Measurements from ENCODE around the gene PRKAG2.
"Not testable (repeated sequence)": the region's sequence is repeated elsewhere in the genome, so short reads cannot be mapped to it uniquely, and the experiment has no call there.

PRKAG2 gene

GRCh38 chr7:151542606-151543130 lies 334.2 kb downstream of the PRKAG2 start:
- no peak for FAIRE-seq
- DNase-seq (ENCODE audit: insufficient read length, low spot score), result no peak

- DNase-seq (ENCODE audit: insufficient read length, low spot score) (no peak), FAIRE-seq (no peak)
Measured at GRCh38 chr7:151541709-151542499, 335.0 kb downstream of the PRKAG2 start.

DNA sequence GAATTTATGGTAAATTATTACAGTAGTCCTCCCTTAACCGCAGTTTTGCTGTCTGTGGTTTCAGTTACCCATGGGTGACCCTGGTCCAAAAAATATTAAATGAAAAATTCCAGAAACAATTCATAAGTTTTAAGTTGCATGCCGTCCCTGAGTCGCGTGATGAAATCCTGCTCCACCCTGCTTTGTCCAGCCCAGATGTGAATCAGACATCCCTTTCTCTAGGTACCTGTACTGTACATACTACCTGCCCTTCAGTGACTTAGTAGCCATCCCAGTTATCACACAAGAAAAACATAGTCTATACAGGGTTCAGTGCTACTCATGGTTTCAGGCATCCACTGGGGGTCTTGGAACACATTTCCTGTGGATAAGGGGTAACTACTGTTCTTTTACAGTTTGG lies 336.8 kb downstream of the PRKAG2 start:
- FAIRE-seq (no peak), DNase-seq (ENCODE audit: insufficient read length, low spot score) (no peak)

- FAIRE-seq (no peak), DNase-seq (ENCODE audit: insufficient read length, low spot score) (no peak)
Measured at GRCh38 chr7:151539088-151539671, 337.7 kb downstream of the PRKAG2 start.

GRCh38 chr7:151537818-151538561 lies 338.9 kb downstream of the PRKAG2 start:
- DNase-seq (ENCODE audit: insufficient read length, low spot score) (no peak), FAIRE-seq (no peak)

DNA sequence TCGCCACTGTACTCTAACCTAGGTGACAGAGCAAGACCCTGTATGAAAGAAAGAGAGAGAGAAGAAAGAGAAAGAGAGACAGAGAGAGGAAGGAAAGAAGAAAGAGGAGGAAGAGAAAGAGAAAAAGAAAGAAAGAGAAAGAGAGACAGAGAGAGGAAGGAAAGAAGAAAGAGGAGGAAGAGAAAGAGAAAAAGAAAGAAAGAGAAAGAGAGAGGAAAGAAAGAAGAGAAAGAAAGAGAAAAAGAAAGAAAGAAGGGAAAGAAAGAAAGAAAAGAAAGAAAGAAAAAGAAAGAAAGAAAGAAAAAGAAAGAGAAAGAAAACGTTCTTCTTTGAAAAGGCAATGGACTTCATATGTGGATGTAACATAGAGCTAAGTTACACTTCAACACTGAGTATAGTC lies 340.7 kb downstream of the PRKAG2 start:
- not testable (repeated sequence) for DNase-seq (ENCODE audit: insufficient read length, low spot score); FAIRE-seq

GRCh38 chr7:151529842-151530241 lies 347.1 kb downstream of the PRKAG2 start:
- FAIRE-seq (no peak), DNase-seq (ENCODE audit: insufficient read length, low spot score) (no peak)

GRCh38 chr7:151524845-151525244 lies 352.1 kb downstream of the PRKAG2 start:
- DNase-seq (ENCODE audit: insufficient read length, low spot score), result no peak
- no peak for FAIRE-seq

DNA sequence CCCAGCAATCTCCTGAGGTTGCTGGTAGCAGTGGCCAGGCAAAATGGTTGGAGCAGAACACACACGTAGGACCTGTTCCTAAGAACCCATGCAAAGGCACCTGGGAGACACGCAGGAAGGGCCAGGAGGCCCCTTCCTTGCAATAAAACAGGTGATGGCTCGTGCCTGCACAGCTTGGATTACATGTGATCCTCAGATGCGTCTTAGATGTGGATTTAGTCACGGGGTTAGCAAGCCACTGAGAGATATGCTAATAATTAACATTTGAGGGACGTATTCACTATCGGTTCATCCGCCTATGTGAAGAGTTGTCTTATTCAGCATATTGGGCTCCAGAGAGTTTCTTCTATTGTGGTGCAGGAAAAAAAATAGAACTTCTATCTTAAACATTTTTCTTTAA lies 352.6 kb downstream of the PRKAG2 start:
- FAIRE-seq (no peak), DNase-seq (ENCODE audit: insufficient read length, low spot score) (no peak)

- no peak for DNase-seq (ENCODE audit: insufficient read length, low spot score)
- no peak for FAIRE-seq
Measured at GRCh38 chr7:151520419-151521261, 356.3 kb downstream of the PRKAG2 start.

- FAIRE-seq, result peak; percentile 94
- peak; percentile 89 for DNase-seq (ENCODE audit: insufficient read length, low spot score)
Measured at GRCh38 chr7:151519765-151520418, 357.0 kb downstream of the PRKAG2 start, which contains the start of gene RHEB. Gene RHEB (minus strand): TSS chr7:151519895. CDS start chr7:151519511, 384 bp downstream.

DNA sequence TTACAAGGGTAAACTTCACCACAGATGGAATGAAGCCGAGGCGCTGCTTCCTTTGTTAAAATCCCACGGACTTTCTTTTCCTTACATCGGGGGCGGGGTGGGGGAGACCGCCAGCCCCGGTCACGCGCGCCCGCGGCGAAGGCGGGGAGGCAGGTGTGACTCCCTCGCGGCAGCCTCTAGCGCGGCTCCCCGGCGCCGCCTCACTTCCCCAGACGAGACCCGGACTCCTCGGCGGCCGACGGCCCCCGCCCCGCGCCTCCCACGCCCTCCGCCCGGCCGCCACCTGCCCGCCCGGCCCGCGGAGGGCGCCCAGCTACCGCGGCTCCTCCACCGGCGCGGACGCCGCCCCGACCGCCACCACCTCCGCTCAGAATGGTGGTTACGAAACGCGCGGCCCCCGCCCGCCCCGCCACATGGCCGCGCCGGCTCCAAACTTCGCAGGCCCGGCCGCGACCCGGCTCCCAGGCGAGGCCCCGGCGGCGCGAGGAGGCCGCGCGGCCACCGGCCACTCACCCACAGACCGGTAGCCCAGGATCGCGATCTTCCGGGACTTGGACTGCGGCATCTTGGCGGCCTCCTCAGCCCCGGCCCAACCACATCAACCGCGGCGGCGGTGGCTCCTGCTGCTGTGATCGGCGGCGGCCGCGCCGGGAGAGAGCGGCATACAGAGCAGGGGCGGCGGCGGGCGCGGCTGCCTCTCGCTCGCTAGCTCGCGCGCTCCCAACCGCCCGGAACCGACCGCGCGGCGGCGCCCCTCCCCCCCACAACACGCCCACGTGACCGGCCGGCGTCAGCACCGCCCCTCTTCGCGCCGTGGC lies 357.8 kb downstream of the PRKAG2 start:
- DNase-seq (ENCODE audit: insufficient read length, low spot score); FAIRE-seq: not testable (repeated sequence)

DNA sequence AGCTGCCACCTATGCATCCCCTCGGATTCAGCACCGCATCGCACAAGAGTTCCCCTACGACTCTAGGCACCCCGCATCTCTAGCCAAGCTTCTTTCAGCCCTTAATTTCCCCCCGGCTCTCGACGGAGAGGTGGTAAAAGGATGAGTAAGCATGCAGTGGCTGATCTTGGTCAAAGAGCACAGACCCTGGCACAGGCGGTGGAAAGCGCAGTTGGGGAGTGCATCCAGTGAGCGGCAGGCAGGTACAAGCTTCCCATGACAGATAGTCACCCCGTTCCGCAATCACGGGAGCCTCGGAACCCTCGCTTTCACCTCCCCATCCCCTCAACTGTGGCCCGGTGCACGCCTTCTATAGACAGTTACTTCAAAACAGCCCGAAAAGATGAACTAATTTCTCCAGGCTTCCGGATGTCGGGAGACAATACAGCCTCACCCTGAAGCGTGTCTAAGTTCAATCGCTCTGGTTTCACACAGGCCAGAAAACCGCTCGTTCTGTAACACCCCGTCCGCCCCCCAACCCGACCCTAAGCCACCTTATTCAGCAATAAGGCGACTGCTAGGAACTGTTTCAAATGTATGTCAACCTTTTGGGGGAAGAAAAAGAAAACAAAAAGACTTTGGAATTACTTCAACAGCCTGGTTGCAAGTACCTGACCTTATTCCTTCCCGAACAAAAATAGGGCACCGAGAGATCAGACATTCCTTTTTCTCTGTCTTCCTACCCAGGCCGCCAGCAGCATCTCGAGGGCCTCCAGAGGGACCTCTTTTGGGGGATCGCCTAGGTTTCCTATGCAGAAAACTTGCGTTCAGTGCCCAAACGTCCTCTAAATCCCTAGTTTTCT lies 358.6 kb downstream of the PRKAG2 start:
- FAIRE-seq, result peak; percentile 61

DNA sequence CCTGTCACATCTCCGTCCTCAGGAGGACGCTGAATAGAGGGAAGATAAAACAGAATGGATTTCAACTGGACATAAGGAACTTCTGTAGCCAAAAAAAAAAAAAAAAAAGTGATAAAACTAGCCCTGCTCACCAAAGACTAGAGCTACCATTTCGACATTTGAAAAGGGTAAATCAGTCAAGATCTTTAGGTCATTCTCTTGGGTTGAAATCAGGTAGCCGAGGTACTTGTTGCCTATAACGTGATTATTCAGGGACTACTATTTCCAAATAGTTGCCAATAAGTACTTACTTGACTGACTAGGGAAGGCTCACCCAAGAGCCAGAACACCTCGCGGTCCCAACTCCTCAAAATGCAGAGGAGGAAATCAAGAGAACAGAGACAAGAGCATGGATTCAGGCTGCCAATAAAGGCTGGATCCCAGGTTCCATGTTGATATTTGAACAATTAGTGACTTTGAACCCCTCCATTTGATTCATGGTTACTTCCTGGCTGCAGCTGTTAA lies 359.3 kb downstream of the PRKAG2 start:
- DNase-seq (ENCODE audit: insufficient read length, low spot score) (no peak), FAIRE-seq (no peak)

More for the DNA sequence above, 358.6 kb downstream of the PRKAG2 start:
- DNase-seq (ENCODE audit: insufficient read length, low spot score), result no peak

- FAIRE-seq, result no peak
- DNase-seq (ENCODE audit: insufficient read length, low spot score), result no peak
Measured at GRCh38 chr7:151515276-151515565, 361.7 kb downstream of the PRKAG2 start.

- no peak for DNase-seq (ENCODE audit: insufficient read length, low spot score)
- FAIRE-seq, result no peak
Measured at GRCh38 chr7:151514461-151515275, 362.2 kb downstream of the PRKAG2 start.

DNA sequence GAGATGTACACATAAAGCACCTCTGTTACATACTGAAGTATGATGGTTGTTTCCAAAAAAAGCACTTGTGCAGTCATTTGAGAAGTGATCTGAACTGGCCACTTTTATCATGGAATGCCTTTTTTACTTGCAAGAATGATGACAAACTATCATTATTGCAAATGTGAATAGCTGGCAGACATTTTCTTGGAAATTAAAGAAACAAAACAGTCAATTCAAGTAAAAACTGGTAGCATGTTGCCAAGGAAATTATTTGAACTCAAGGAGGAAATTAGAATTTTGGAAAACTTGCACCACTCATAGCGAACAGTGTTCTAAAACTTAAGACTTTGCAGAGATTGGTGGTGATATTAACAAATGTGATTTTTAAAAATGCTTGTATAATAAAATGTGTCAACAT lies 363.8 kb downstream of the PRKAG2 start:
- DNase-seq (ENCODE audit: insufficient read length, low spot score) (no peak), FAIRE-seq (no peak)

Measured in GM19239 (cell line).